Measurements from ENCODE around the gene EID2. TPM values are rescaled to one million over a fixed set of nuclear protein-coding genes. Genes with fewer than 3 reads are reported as not detected.

Gene EID2
- total and polyA plus RNA-seq, 2 of the 4 experiments (the other 2 are of a cell fraction): 5.7 to 9.8 TPM

DNA sequence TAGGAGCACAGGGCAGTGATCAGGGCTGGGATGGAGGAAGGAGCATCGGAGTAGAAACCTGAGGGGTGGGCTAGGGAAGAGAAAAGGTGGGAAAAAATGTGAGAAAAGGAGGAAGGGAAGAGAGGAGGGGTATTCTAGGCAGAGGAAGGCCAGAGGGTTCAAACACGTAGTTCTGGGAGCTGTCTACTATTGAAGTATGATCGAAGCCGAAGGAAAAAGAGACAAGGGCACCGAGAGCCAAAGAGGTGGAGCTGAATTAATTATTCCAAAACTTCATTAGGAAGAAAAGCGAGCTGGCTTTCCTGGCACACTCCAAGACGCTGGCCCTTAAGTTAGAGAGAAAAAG lies 33.4 kb downstream of the EID2 start:
- peak overlapping the region; percentile 42 for H2AK9ac ChIP-seq (replicated peaks; ENCODE audit: low read depth, low read length, poor library complexity)
- no peak overlapping the region for H3K14ac ChIP-seq (replicated peaks; ENCODE audit: low read depth, low read length)
- 67% methylated on average over 1 of the region's 7 CpGs; no CpG with 5 or more reads in 1 of the 2 experiments for WGBS, 2 experiments (ENCODE audit: extremely low coverage in 2 of 2, insufficient read length in 1 of 2)
- peaks cover 22% of the 10 kb centered on the region; the same call in 1 of the 2 replicates for H3K27me3 ChIP-seq (ENCODE audit: control insufficient read depth, insufficient read depth, low read length)
- dilution Hi-C loops (cut with HindIII; ENCODE audit: low sequenced_read_pairs, unreplicated experiment) (no loop called here), intact Hi-C loops (cut with micrococcal nuclease) (no loop called here), in situ Hi-C loops (cut with MboI; ENCODE audit: low sequenced_read_pairs) (no loop called here)
- no peak overlapping the region for H4K91ac ChIP-seq (ENCODE audit: insufficient read depth, low read depth, low read length)
- no peak overlapping the region for H3K4ac ChIP-seq (ENCODE audit: low read depth, low read length)
- H3K27ac ChIP-seq (ENCODE audit: insufficient read depth, low read length): no peak overlapping the region
- H3K79me1 ChIP-seq (ENCODE audit: low read depth in 1 of 2, low read length in 2 of 2): no peaks in the 10 kb centered on the region
- H4K20me1 ChIP-seq (ENCODE audit: insufficient read depth, low read length): no peaks in the 10 kb centered on the region
- H3K9me3 ChIP-seq (ENCODE audit: control insufficient read depth, insufficient read depth, low read length): no peaks in the 10 kb centered on the region
- no peak overlapping the region for H2BK5ac ChIP-seq (ENCODE audit: low read depth, low read length, poor library complexity, severe bottlenecking)
- H3K56ac ChIP-seq (ENCODE audit: extremely low read depth, insufficient read depth, low read length): no peak overlapping the region
- H4K5ac ChIP-seq (ENCODE audit: low read depth, low read length): no peak overlapping the region
- peak overlapping the region; percentile 75; the same call in 1 of the 2 replicates for H3K4me2 ChIP-seq (ENCODE audit: low read depth, low read length)
- no peak overlapping the region for H3K18ac ChIP-seq (ENCODE audit: low read depth, low read length)
- no peak overlapping the region for H2BK15ac ChIP-seq (ENCODE audit: low read depth, low read length)
- H4K8ac ChIP-seq (ENCODE audit: low read depth in 2 of 2, low read length in 2 of 2): peak overlapping the region in 1 of 2 experiments; percentile 53; a peak in 2 of 4 replicates
- no peak for ATAC-seq (ENCODE audit: low read depth)
- H2BK20ac ChIP-seq (ENCODE audit: low read depth, low read length): no peak overlapping the region
- H2AFZ ChIP-seq (replicated peaks; ENCODE audit: low read length, poor library complexity): peak overlapping the region; percentile 97
- no peaks in the 10 kb centered on the region for H3K4me1 ChIP-seq (ENCODE audit: control insufficient read depth, insufficient read depth, low read length)
- BruUV-seq (replicated peaks): no TSS peak
- H3K9ac ChIP-seq (ENCODE audit: low read depth, low read length): no peak overlapping the region
- CTCF ChIA-PET: interaction anchor here (0.6 kb wide), 1 partner anchor 24 kb away, joined by 3 read pairs; no protein-coding TSS in a partner anchor
- peak overlapping the region; percentile 65; the same call in 1 of the 2 replicates for H3K4me3 ChIP-seq (ENCODE audit: insufficient read depth, low read depth, low read length)
- no peak overlapping the region for H3K23ac ChIP-seq (ENCODE audit: low read depth, low read length)
- no peak for DNase-seq
- peaks cover 3% of the 10 kb centered on the region; the same call in 1 of the 2 replicates for H3K9me1 ChIP-seq (ENCODE audit: insufficient read depth, low read length)
- H3K36me3 ChIP-seq (ENCODE audit: control insufficient read depth, insufficient read depth, low read length): no peaks in the 10 kb centered on the region
- TF ChIP-seq FOS (IDR thresholded peaks at IDR 0.05; ENCODE audit: low read depth, low read length) (no peak), NFE2L2 (IDR thresholded peaks at IDR 0.05; ENCODE audit: low read depth, low read length) (no peak), RAD21 (IDR thresholded peaks at IDR 0.05; ENCODE audit: low read length) (no peak), RCOR1 (IDR thresholded peaks at IDR 0.05; ENCODE audit: insufficient replicate concordance, low read length) (no peak), MAFK (IDR thresholded peaks at IDR 0.05; ENCODE audit: low read depth, low read length) (no peak), MXI1 (IDR thresholded peaks at IDR 0.05; ENCODE audit: borderline replicate concordance, low read depth, low read length) (no peak), BHLHE40 (IDR thresholded peaks at IDR 0.05; ENCODE audit: low read depth, low read length) (no peak), RFX5 (IDR thresholded peaks at IDR 0.05; ENCODE audit: low read depth, low read length) (no peak)
- TF ChIP-seq, protein P1, sequence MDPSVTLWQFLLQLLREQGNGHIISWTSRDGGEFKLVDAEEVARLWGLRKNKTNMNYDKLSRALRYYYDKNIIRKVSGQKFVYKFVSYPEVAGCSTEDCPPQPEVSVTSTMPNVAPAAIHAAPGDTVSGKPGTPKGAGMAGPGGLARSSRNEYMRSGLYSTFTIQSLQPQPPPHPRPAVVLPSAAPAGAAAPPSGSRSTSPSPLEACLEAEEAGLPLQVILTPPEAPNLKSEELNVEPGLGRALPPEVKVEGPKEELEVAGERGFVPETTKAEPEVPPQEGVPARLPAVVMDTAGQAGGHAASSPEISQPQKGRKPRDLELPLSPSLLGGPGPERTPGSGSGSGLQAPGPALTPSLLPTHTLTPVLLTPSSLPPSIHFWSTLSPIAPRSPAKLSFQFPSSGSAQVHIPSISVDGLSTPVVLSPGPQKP (IDR thresholded peaks at IDR 0.05; ENCODE audit: borderline replicate concordance, low read depth, low read length): no peak
- TF ChIP-seq, protein P2, sequence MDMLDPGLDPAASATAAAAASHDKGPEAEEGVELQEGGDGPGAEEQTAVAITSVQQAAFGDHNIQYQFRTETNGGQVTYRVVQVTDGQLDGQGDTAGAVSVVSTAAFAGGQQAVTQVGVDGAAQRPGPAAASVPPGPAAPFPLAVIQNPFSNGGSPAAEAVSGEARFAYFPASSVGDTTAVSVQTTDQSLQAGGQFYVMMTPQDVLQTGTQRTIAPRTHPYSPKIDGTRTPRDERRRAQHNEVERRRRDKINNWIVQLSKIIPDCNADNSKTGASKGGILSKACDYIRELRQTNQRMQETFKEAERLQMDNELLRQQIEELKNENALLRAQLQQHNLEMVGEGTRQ (IDR thresholded peaks at IDR 0.05; ENCODE audit: low read depth, low read length): no peak
- POLR2A ChIA-PET (ENCODE audit: unreplicated experiment): no interaction called here
- no peak overlapping the region for H2AK5ac ChIP-seq (ENCODE audit: low read depth, low read length)
- no peak overlapping the region for H2BK120ac ChIP-seq (ENCODE audit: low read depth, low read length)

Measured in IMR-90 (cell line).